Activated CD8-positive, alpha-beta T cell treated with anti-CD3 and anti-CD28 coated beads for 36 hours (primary cell): ENCODE measurements around the gene TNFRSF14. TPM values are rescaled to one million over a fixed set of nuclear protein-coding genes. Genes with fewer than 3 reads are reported as not detected.
"Not testable (repeated sequence)": the region's sequence is repeated elsewhere in the genome, so short reads cannot be mapped to it uniquely, and the experiment has no call there.

Source experiments
- ATAC-seq: fragments of 200-7000 bp; cut with Tn5 transposase; one replicate; pipeline ENCODE4 v1.10.0; 2021; ENCODE audit warnings: mild to moderate bottlenecking, moderate library complexity
- CTCF ChIA-PET: fragments of 350-600 bp; sonication (Branson Sonifier 250); formaldehyde crosslinking; loops from one replicate; lab custom pipeline; 2021; ENCODE audit warnings: antibody characterized with exemption; lab: Charles Lee
- POLR2A ChIA-PET: fragments of 350-600 bp; sonication (Branson Sonifier 250); formaldehyde crosslinking; loops from one replicate; lab custom pipeline; 2021; ENCODE audit warnings: antibody characterized with exemption; lab: Charles Lee
- DNase-seq: peaks from one replicate; pipeline ENCODE4 v3.0.0-alpha.2; 2020
- H3K27ac Mint-ChIP-seq: one replicate; pipeline ENCODE4 v1.8.0; 2021; ENCODE audit warnings: mild to moderate bottlenecking, mixed read lengths
- H3K27me3 Mint-ChIP-seq: one replicate; pipeline ENCODE4 v1.8.0; 2021; ENCODE audit warnings: mixed read lengths
- H3K36me3 Mint-ChIP-seq: one replicate; pipeline ENCODE4 v1.8.0; 2021; ENCODE audit warnings: low read depth, mixed read lengths
- H3K4me1 Mint-ChIP-seq: one replicate; pipeline ENCODE4 v1.8.0; 2021; ENCODE audit warnings: low read depth, mixed read lengths
- H3K4me3 Mint-ChIP-seq: one replicate; pipeline ENCODE4 v1.8.0; 2021; ENCODE audit warnings: mild to moderate bottlenecking, moderate library complexity, mixed read lengths
- H3K9me3 Mint-ChIP-seq: one replicate; pipeline ENCODE4 v1.8.0; 2021; ENCODE audit warnings: mixed read lengths
- intact Hi-C: fragments of 100-400 bp; cut with micrococcal nuclease; formaldehyde crosslinking; loops from one replicate; pipeline ENCODE4 v1.10.0; 2022
- total RNA-seq, 2 experiments: library from RNA; stranded (reverse); gene quantifications; one replicate each; pipeline ENCODE4 v1.2.3, GENCODE V29; 2021
- TF ChIP-seq, protein P1 (sequence below): fragments of 200-600 bp; IDR thresholded peaks from one replicate; pipeline ENCODE4 v1.8.0; 2022; ENCODE audit warnings: antibody characterized with exemption, mild to moderate bottlenecking

Gene TNFRSF14
- total RNA-seq, 2 experiments from 2014 or later = 134 to 140 TPM

GRCh38 chr1:2546515-2547209, 9.5 kb upstream of the TNFRSF14 start:
- CTCF ChIA-PET = interaction anchor here (0.6 to 2.5 kb wide), 11 partner anchors 10 to 310 kb away, joined by 3 to 30 read pairs (median 9); partner anchors contain the start of genes HES5, PANK4 and TNFRSF14
- ATAC-seq = peak; percentile 57
- intact Hi-C loops = loop anchor here (5.0 kb wide), 2 partner anchors 41 to 134 kb away; partner anchors contain the start of genes PEX10 and PRXL2B
- H3K4me1 Mint-ChIP-seq = peaks cover 27% of the 10 kb centered on the region
- H3K27me3 Mint-ChIP-seq = no peaks in the 10 kb centered on the region
- peak; percentile 92 for DNase-seq
- no peaks in the 10 kb centered on the region for H3K9me3 Mint-ChIP-seq
- H3K36me3 Mint-ChIP-seq = no peaks in the 10 kb centered on the region
- POLR2A ChIA-PET = interaction anchor here (0.7 to 8.3 kb wide), 12 partner anchors 10 to 341 kb away, joined by 3 to 138 read pairs (median 7); partner anchors contain the start of genes HES5, PANK4, PEX10 and PRXL2B
- TF ChIP-seq, protein P1, sequence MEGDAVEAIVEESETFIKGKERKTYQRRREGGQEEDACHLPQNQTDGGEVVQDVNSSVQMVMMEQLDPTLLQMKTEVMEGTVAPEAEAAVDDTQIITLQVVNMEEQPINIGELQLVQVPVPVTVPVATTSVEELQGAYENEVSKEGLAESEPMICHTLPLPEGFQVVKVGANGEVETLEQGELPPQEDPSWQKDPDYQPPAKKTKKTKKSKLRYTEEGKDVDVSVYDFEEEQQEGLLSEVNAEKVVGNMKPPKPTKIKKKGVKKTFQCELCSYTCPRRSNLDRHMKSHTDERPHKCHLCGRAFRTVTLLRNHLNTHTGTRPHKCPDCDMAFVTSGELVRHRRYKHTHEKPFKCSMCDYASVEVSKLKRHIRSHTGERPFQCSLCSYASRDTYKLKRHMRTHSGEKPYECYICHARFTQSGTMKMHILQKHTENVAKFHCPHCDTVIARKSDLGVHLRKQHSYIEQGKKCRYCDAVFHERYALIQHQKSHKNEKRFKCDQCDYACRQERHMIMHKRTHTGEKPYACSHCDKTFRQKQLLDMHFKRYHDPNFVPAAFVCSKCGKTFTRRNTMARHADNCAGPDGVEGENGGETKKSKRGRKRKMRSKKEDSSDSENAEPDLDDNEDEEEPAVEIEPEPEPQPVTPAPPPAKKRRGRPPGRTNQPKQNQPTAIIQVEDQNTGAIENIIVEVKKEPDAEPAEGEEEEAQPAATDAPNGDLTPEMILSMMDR = peak; percentile 16
- H3K27ac Mint-ChIP-seq = peak overlapping the region; percentile 98
- peak overlapping the region; percentile 83 for H3K4me3 Mint-ChIP-seq

DNA sequence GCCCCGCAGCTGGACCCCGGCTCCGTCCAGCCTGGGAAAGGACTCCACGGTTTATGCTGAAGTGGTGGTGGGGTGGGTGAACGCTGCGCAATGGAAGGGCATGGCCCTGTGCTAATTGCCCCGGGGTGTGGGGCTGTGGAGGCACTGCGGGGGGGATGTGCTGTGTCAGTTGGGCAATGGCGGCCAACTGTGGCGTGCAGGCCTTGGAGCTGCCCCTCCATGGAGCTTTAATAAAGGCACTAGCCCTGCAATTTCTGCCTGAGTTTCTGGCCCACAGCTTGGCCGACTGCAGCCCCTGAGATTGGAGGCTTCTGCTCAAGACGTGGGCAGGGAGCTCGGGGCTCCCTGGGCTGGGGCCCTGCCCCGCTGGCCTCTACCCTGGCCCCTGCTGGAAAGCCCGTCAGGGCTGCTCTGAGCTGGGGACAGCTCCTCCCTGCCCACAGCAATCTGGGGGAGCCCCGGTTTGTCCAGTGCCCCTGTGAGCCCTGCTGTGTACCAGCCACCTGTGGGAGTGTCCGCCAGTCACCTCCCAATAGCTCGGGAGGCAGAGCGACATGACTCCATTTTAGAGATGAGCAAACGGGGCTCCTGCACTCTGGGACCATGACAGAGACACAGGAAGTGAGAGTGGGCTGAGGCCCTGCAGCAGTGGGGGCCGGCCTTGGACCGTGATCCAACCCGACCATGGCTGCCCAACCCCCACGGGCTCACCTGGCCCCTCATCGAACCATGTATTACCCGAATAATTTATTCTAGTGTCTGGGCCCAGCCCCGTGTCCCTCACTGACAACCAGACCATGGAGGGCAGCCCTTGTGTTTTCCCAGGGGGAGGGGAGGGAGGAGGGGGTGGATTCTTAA, 8.7 kb upstream of the TNFRSF14 start:
- no peaks in the 10 kb centered on the region for H3K36me3 Mint-ChIP-seq
- DNase-seq (peak; percentile 95), ATAC-seq (peak; percentile 50)
- H3K4me1 Mint-ChIP-seq = peaks cover 23% of the 10 kb centered on the region
- H3K9me3 Mint-ChIP-seq = no peaks in the 10 kb centered on the region
- TF ChIP-seq, protein P1 = no peak
- intact Hi-C loops = loop anchor here (5.0 kb wide), 2 partner anchors 40 to 135 kb away; partner anchors contain the start of genes PEX10 and PRXL2B
- POLR2A ChIA-PET = interaction anchor here (0.7 to 8.3 kb wide), 12 partner anchors 9 to 342 kb away, joined by 3 to 138 read pairs (median 5); partner anchors contain the start of genes HES5, PANK4, PEX10 and PRXL2B
- no peaks in the 10 kb centered on the region for H3K27me3 Mint-ChIP-seq
- peak overlapping the region; percentile 83 for H3K4me3 Mint-ChIP-seq
- CTCF ChIA-PET = interaction anchor here (0.6 to 2.8 kb wide), 14 partner anchors 9 to 311 kb away, joined by 3 to 30 read pairs (median 6); partner anchors contain the start of genes HES5, PANK4 and TNFRSF14
- peak overlapping the region; percentile 98 for H3K27ac Mint-ChIP-seq

DNA sequence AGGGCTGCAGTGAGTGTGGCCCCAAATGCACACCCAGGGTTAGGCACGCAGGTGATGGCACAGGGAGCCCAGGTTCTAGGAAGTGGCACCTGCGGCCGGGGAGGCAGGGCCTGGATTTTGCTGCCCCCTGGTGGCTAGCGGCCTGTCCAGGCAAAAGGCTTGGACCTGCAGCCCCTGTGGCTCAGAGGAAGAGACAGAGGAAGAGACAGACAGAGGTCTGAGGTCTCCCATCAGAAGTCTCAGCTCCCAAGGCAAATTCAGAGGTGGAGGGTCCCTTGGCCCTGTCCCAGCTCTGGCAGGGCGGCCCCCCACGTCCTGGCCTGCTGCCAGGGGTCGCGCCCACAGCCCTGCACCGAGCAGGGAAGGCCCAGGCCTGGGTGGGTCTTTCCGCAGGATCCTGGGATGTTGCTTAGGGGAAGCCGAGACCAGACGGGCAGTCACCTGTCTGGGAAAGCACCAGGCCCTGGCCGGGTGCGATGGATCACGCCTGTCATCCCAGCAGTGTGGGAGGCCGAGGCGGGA, 8.0 kb upstream of the TNFRSF14 start:
- intact Hi-C loops = loop anchor here (5.0 kb wide), 2 partner anchors 39 to 136 kb away; partner anchors contain the start of genes PEX10 and PRXL2B

GRCh38 chr1:2549367-2550029, 6.7 kb upstream of the TNFRSF14 start:
- not testable (repeated sequence) for H3K27me3 Mint-ChIP-seq
- POLR2A ChIA-PET = interaction anchor here (1.3 to 8.3 kb wide), 3 partner anchors 8 to 36 kb away, joined by 4 to 138 read pairs (median 39); partner anchors contain the start of genes HES5, PANK4 and PRXL2B

More for the DNA sequence above, 8.0 kb upstream of the TNFRSF14 start:
- Mint-ChIP-seq H3K27ac (peak overlapping the region; percentile 98), H3K4me1 (peaks cover 23% of the 10 kb centered on the region), H3K36me3 (no peaks in the 10 kb centered on the region), H3K9me3 (no peaks in the 10 kb centered on the region), H3K4me3 (peak overlapping the region; percentile 83), H3K27me3 (no peaks in the 10 kb centered on the region)
- CTCF ChIA-PET = interaction anchor here (0.6 to 2.8 kb wide), 14 partner anchors 8 to 353 kb away, joined by 3 to 30 read pairs (median 7); partner anchors contain the start of genes FAAP20, HES5, PANK4 and PEX10
- ATAC-seq (peak; percentile 19), DNase-seq (peak; percentile 91)
- TF ChIP-seq, protein P1 = peak; percentile 96
- POLR2A ChIA-PET = interaction anchor here (0.6 to 8.3 kb wide), 12 partner anchors 8 to 319 kb away, joined by 3 to 138 read pairs (median 4); partner anchors contain the start of genes HES5, PANK4, PEX10 and PRXL2B

GRCh38 chr1:2550309-2550861, 5.8 kb upstream of the TNFRSF14 start:
- intact Hi-C loops = loop anchor here (10.0 kb wide), 1 partner anchor 94 kb away; no protein-coding TSS in a partner anchor
- CTCF ChIA-PET, DNase-seq, H3K9me3 Mint-ChIP-seq, H3K27me3 Mint-ChIP-seq, ATAC-seq, H3K4me3 Mint-ChIP-seq, H3K36me3 Mint-ChIP-seq, POLR2A ChIA-PET: not testable (repeated sequence)
- Mint-ChIP-seq H3K27ac (peak overlapping the region; percentile 98), H3K4me1 (peaks cover 35% of the 10 kb centered on the region)

More at GRCh38 chr1:2549367-2550029, 6.7 kb upstream of the TNFRSF14 start:
- H3K27ac Mint-ChIP-seq = peak overlapping the region; percentile 98
- not testable (repeated sequence) for ATAC-seq, H3K9me3 Mint-ChIP-seq, H3K36me3 Mint-ChIP-seq, DNase-seq
- peaks cover 30% of the 10 kb centered on the region for H3K4me1 Mint-ChIP-seq
- intact Hi-C loops = loop anchor here (5.0 to 10.0 kb wide), 3 partner anchors 38 to 137 kb away; partner anchors contain the start of genes PEX10 and PRXL2B
- H3K4me3 Mint-ChIP-seq = peak overlapping the region; percentile 83
- CTCF ChIA-PET = interaction anchor here (0.9 to 2.8 kb wide), 6 partner anchors 9 to 355 kb away, joined by 3 to 11 read pairs (median 3); partner anchors contain the start of gene FAAP20

DNA sequence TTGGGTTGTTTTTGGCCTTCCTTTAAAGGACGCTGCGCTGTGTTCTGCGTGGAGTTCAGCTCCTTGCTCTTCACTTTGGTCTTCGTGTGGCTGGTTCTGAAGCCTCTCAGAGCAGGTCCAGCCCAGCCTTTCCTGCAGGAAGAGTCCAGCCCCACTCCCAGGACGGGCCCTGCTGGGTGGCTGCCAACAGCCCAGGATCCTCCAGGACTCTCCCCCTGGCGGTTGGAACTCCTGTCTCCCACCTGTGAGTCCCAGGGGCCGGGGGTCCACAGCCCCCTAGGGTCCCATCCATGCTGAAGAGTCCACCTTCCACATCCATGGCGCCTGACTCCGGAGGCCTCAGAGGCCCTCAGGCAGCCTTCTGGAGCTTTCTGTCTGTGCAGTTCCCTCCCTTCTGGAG, 4.6 kb upstream of the TNFRSF14 start:
- CTCF ChIA-PET, H3K36me3 Mint-ChIP-seq, H3K4me3 Mint-ChIP-seq, DNase-seq, H3K9me3 Mint-ChIP-seq, ATAC-seq, H3K27me3 Mint-ChIP-seq: not testable (repeated sequence)
- Mint-ChIP-seq H3K4me1 (peaks cover 35% of the 10 kb centered on the region), H3K27ac (peak overlapping the region; percentile 15)
- intact Hi-C loops = loop anchor here (10.0 kb wide), 1 partner anchor 93 kb away; no protein-coding TSS in a partner anchor
- POLR2A ChIA-PET = interaction anchor here (0.8 kb wide), 1 partner anchor 33 kb away, joined by 6 read pairs; no protein-coding TSS in a partner anchor
